Measurements from ENCODE around the gene RAD50.

DNA sequence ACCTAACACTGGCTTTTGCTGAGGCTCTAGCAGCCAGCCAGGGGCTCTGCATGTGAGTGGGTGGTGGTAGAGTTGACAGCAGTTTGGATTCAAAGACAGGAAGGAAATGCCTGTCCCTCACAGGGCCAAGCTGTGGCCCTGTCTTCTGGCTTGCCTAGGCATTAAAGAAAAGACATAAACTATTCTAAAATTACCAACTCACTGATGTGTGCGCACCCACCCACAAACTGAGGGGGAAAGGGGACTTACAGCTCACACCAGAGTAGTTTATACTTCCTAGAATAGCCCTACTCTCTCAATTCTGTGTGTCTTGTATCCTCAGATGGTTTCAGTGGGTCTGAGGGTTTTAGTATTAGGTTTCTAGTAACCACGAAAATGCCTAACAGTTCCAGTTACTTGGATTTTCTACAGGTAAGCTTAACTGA, 82.9 kb downstream of the RAD50 start:
- TF ChIP-seq, protein P1, sequence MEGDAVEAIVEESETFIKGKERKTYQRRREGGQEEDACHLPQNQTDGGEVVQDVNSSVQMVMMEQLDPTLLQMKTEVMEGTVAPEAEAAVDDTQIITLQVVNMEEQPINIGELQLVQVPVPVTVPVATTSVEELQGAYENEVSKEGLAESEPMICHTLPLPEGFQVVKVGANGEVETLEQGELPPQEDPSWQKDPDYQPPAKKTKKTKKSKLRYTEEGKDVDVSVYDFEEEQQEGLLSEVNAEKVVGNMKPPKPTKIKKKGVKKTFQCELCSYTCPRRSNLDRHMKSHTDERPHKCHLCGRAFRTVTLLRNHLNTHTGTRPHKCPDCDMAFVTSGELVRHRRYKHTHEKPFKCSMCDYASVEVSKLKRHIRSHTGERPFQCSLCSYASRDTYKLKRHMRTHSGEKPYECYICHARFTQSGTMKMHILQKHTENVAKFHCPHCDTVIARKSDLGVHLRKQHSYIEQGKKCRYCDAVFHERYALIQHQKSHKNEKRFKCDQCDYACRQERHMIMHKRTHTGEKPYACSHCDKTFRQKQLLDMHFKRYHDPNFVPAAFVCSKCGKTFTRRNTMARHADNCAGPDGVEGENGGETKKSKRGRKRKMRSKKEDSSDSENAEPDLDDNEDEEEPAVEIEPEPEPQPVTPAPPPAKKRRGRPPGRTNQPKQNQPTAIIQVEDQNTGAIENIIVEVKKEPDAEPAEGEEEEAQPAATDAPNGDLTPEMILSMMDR (IDR thresholded peaks at IDR 0.05; ENCODE audit: insufficient read depth, low read length, poor library complexity, severe bottlenecking), result no peak
- TF ChIP-seq EZH2phosphoT487 (conservative IDR thresholded peaks at IDR 0.05; ENCODE audit: low read length), result no peak

Data from SU-DHL-6 (cell line).